Mesenchymal stem cell (in vitro differentiated cells and primary cell): ENCODE data around the gene ADAM22.

Experiments
- DNase-seq: peaks from one replicate; pipeline ENCODE4 v3.0.0-alpha.2; 2013
- H2AFZ ChIP-seq: one replicate; pipeline ENCODE4 v1.6.1; 2013; ENCODE audit warnings: low read depth, mild to moderate bottlenecking, control low read depth, inconsistent platforms, low read length, moderate library complexity
- H2AK5ac ChIP-seq: 2 replicates; pipeline ENCODE4 v1.6.1; 2013; ENCODE audit warnings: low read length, moderate library complexity, mild to moderate bottlenecking, inconsistent platforms; ENCODE audit not compliant: severe bottlenecking
- H2BK120ac ChIP-seq: one replicate; pipeline ENCODE4 v1.6.1; 2013; ENCODE audit warnings: low read depth, mild to moderate bottlenecking, inconsistent platforms, low read length, moderate library complexity
- H2BK12ac ChIP-seq, 2 experiments: one replicate each; pipeline ENCODE4 v1.6.1; 2013; ENCODE audit warnings: inconsistent platforms in 2 of 2, low read length in 2 of 2, mild to moderate bottlenecking in 2 of 2, moderate library complexity in 2 of 2, control low read depth in 1 of 2
- H2BK15ac ChIP-seq: one replicate; pipeline ENCODE4 v1.6.1; 2013; ENCODE audit warnings: mild to moderate bottlenecking, low read depth, inconsistent platforms; ENCODE audit not compliant: poor library complexity, severe bottlenecking
- H2BK5ac ChIP-seq: 2 replicates; pipeline ENCODE4 v1.6.1; 2013; ENCODE audit warnings: low read depth, mild to moderate bottlenecking, low read length, control low read depth, inconsistent platforms; ENCODE audit not compliant: poor library complexity, severe bottlenecking
- H3K14ac ChIP-seq, 2 experiments: one replicate each; pipeline ENCODE4 v1.6.1; 2013; ENCODE audit warnings: inconsistent platforms in 2 of 2, low read length in 2 of 2, control low read depth in 1 of 2, mild to moderate bottlenecking in 1 of 2, moderate library complexity in 1 of 2
- H3K18ac ChIP-seq, 2 experiments: one replicate each; pipeline ENCODE4 v1.6.1; 2013; ENCODE audit warnings: inconsistent platforms in 2 of 2, low read length in 2 of 2, control low read depth in 1 of 2, low read depth in 1 of 2, mild to moderate bottlenecking in 1 of 2
- H3K23ac ChIP-seq, 2 experiments: one replicate each; pipeline ENCODE4 v1.6.1; 2013; ENCODE audit warnings: inconsistent platforms in 2 of 2, low read length in 2 of 2, mild to moderate bottlenecking in 2 of 2, moderate library complexity in 2 of 2, control low read depth in 1 of 2
- H3K27ac ChIP-seq: 2 replicates; pipeline ENCODE4 v1.5.1; 2013; ENCODE audit warnings: mild to moderate bottlenecking, moderate library complexity, low read length, control low read depth, inconsistent platforms; ENCODE audit not compliant: poor library complexity, severe bottlenecking
- H3K27me3 ChIP-seq, 2 experiments: 2 replicates each; pipeline versions ENCODE4 v1.6.1 to v1.7.0; 2013; ENCODE audit warnings: low read length in 2 of 2, mild to moderate bottlenecking in 2 of 2, moderate library complexity in 2 of 2, control low read depth in 1 of 2, inconsistent platforms in 1 of 2; ENCODE audit not compliant: control insufficient read depth in 1 of 2, insufficient read depth in 1 of 2
- H3K36me3 ChIP-seq, 2 experiments: 2 replicates each; pipeline versions ENCODE4 v1.6.1 to v1.7.0; 2013; ENCODE audit warnings: low read length in 2 of 2, control low read depth in 1 of 2, inconsistent platforms in 1 of 2, low read depth in 1 of 2, mild to moderate bottlenecking in 1 of 2; ENCODE audit not compliant: insufficient read depth in 2 of 2, control insufficient read depth in 1 of 2
- H3K4ac ChIP-seq, 2 experiments: one replicate each; pipeline ENCODE4 v1.6.1; 2013; ENCODE audit warnings: inconsistent platforms in 2 of 2, low read length in 2 of 2, mild to moderate bottlenecking in 2 of 2, moderate library complexity in 2 of 2, control low read depth in 1 of 2, low read depth in 1 of 2
- H3K4me1 ChIP-seq: 2 replicates; pipeline ENCODE4 v1.6.1; 2013; ENCODE audit warnings: low read depth, low read length, control low read depth; ENCODE audit not compliant: control insufficient read depth, insufficient read depth
- H3K4me2 ChIP-seq: 2 replicates; pipeline ENCODE4 v1.6.1; 2013; ENCODE audit warnings: low read length, mild to moderate bottlenecking, inconsistent platforms; ENCODE audit not compliant: poor library complexity, severe bottlenecking
- H3K4me3 ChIP-seq, 2 experiments: 2 replicates each; pipeline versions ENCODE4 v1.5.1 to v1.7.0; 2013; ENCODE audit warnings: low read length in 2 of 2, mild to moderate bottlenecking in 2 of 2, control low read depth in 1 of 2, low read depth in 1 of 2; ENCODE audit not compliant: insufficient read depth in 1 of 2
- H3K79me1 ChIP-seq: replicated peaks from 2 replicates; pipeline ENCODE4 v1.6.1; 2013; ENCODE audit warnings: mild to moderate bottlenecking, control low read depth, low read length, inconsistent platforms; ENCODE audit not compliant: poor library complexity, severe bottlenecking
- H3K9ac ChIP-seq: 2 replicates; pipeline ENCODE4 v1.7.0; 2013; ENCODE audit warnings: mild to moderate bottlenecking, low read length, moderate library complexity
- H3K9me3 ChIP-seq: 2 replicates; pipeline ENCODE4 v1.7.0; 2013; ENCODE audit warnings: mild to moderate bottlenecking, low read length; ENCODE audit not compliant: control insufficient read depth
- H4K8ac ChIP-seq: one replicate; pipeline ENCODE4 v1.6.1; 2013; ENCODE audit warnings: inconsistent platforms, mild to moderate bottlenecking, low read length, moderate library complexity
- H4K91ac ChIP-seq: one replicate; pipeline ENCODE4 v1.6.1; 2013; ENCODE audit warnings: mild to moderate bottlenecking, low read length, inconsistent platforms
- WGBS: methylation state at CpG from one replicate; pipeline ENCODE4 v1.1.7; 2013; ENCODE audit warnings: mixed read lengths; 5-methylcytosine and 5-hydroxymethylcytosine counted together

The ADAM22 gene

DNA sequence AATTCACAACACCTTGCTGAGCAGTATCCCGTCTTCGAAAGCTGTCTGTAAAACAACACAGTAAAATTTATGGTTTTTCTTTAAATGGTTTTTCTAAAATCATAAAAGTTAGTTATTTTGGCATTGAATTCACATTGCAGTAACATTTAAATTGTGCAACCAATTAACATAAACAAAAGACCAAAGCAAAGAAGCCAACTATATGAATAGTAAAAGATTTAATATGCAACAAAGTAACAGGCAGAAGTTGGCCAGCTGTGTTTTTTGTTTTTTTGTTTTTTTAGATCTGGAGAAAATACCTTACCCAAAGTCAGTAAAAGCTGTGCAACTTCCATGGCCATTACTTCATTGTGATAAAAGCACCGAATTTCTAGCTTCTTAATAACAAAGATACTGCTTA lies 274.5 kb downstream of the ADAM22 start:
- Histone ChIP-seq H2BK120ac (no peak overlapping the region), H2BK15ac (no peak overlapping the region), H3K14ac (no peak overlapping the region), H2AK5ac (no peak overlapping the region), H3K18ac (no peak overlapping the region), H2BK5ac (no peak overlapping the region), H3K4me3 (no peak overlapping the region), H3K79me1 (peaks cover 19% of the 10 kb centered on the region), H3K27me3 (no peaks in the 10 kb centered on the region), H4K8ac (no peak overlapping the region), H3K9me3 (no peaks in the 10 kb centered on the region), H3K27ac (no peak overlapping the region), H2BK12ac (no peak overlapping the region), H3K23ac (no peak overlapping the region), H2AFZ (no peak overlapping the region), H3K4me2 (no peak overlapping the region), H3K4me1 (no peaks in the 10 kb centered on the region), H3K9ac (no peak overlapping the region), H3K36me3 (peaks cover 23 to 100% of the 10 kb centered on the region in 2 experiments), H3K4ac (no peak overlapping the region), H4K91ac (no peak overlapping the region)
- WGBS = 96% methylated on average over 3 of the region's 3 CpGs
- DNase-seq = no peak

DNA sequence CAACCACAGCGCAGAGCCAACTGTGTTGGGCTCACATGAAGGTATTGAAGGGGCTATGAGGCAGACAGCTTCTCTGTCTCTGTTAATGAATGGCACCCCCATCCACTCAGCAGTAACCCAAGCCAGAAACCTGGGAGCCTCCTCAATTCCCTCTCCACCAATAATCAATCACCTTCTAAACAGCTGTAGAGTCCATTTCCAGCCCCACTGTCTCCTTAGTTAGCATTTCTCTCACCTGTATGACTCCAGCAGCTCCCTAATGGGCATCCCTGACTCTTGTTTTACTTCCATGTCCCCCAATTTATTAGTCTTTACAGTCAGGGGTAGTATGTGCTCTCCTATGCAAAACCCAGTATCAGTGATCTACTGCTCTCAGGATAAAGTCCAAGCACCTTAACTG lies 278.9 kb downstream of the ADAM22 start:
- no peak overlapping the region for H3K23ac ChIP-seq
- DNase-seq = no peak
- no peak overlapping the region for H3K27ac ChIP-seq
- H3K27me3 ChIP-seq = no peaks in the 10 kb centered on the region
- H2AK5ac ChIP-seq = no peak overlapping the region
- H2AFZ ChIP-seq = no peak overlapping the region
- H2BK15ac ChIP-seq = no peak overlapping the region
- H3K4ac ChIP-seq = no peak overlapping the region
- H3K14ac ChIP-seq = no peak overlapping the region
- no peak overlapping the region for H3K9ac ChIP-seq
- WGBS = 100% methylated on average over 1 of the region's 1 CpG
- no peak overlapping the region for H2BK120ac ChIP-seq
- no peak overlapping the region for H3K4me2 ChIP-seq
- no peak overlapping the region for H4K91ac ChIP-seq
- H3K36me3 ChIP-seq = peaks cover 23 to 91% of the 10 kb centered on the region in 2 experiments
- H3K4me1 ChIP-seq = no peaks in the 10 kb centered on the region
- H2BK5ac ChIP-seq = no peak overlapping the region
- no peak overlapping the region for H2BK12ac ChIP-seq
- H3K9me3 ChIP-seq = no peaks in the 10 kb centered on the region
- H4K8ac ChIP-seq = no peak overlapping the region
- H3K79me1 ChIP-seq = peaks cover 34% of the 10 kb centered on the region
- no peak overlapping the region for H3K18ac ChIP-seq
- H3K4me3 ChIP-seq = no peak overlapping the region

DNA sequence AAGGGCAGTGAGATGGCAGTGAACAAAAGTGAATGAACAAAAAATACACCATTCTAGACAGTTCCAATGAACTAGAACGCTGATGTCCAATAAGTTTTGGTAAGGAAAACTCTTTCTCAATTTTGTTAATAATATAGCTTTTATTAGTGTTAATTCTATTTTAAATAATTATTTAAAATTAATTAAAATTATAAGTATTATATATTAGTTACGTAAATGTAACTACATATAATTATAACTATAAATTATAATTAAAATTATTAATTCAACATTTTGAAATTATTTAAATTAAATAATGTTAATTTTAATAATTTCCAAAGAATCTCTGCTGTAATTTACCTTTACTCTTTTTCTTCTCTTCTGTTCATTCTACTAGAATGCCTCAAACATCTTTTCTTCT lies 280.4 kb downstream of the ADAM22 start:
- H3K4me1 ChIP-seq = peaks cover 2% of the 10 kb centered on the region
- H3K9me3 ChIP-seq = no peaks in the 10 kb centered on the region
- no CpG with 5 or more reads among the region's 2 CpGs for WGBS
- H2AK5ac ChIP-seq = no peak overlapping the region
- H3K4me3 ChIP-seq = no peak overlapping the region
- H2BK5ac ChIP-seq = no peak overlapping the region
- H3K14ac ChIP-seq = no peak overlapping the region
- H3K27ac ChIP-seq = no peak overlapping the region
- no peak overlapping the region for H3K23ac ChIP-seq
- peaks cover 20 to 78% of the 10 kb centered on the region in 2 experiments for H3K36me3 ChIP-seq
- no peak overlapping the region for H2BK12ac ChIP-seq
- H2AFZ ChIP-seq = no peak overlapping the region
- H3K9ac ChIP-seq = no peak overlapping the region
- H3K18ac ChIP-seq = no peak overlapping the region
- peaks cover 36% of the 10 kb centered on the region for H3K79me1 ChIP-seq
- DNase-seq = no peak
- no peak overlapping the region for H2BK120ac ChIP-seq
- no peak overlapping the region for H2BK15ac ChIP-seq
- H3K27me3 ChIP-seq = no peaks in the 10 kb centered on the region
- no peak overlapping the region for H3K4ac ChIP-seq
- H4K91ac ChIP-seq = no peak overlapping the region
- no peak overlapping the region for H4K8ac ChIP-seq
- no peak overlapping the region for H3K4me2 ChIP-seq

DNA sequence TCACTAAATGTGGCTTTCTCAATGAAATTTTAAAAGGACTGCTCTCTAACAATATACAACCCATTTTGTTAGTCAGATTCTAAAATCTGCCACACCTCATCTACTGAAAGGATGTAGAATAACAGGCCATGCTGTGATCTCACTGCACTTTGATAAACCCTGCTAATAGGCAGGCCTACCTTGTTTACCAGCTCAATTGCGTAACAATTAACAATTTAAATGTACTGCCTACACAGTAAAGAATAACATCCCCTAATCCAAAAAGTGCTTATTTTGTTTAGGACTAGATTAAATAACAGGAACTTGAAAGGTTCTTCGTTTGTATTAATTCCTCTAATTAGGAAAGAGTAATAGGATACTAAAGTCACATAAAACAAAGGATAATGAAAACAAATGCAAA lies 281.2 kb downstream of the ADAM22 start:
- no peak overlapping the region for H2AFZ ChIP-seq
- no peak overlapping the region for H4K8ac ChIP-seq
- no peak overlapping the region for H3K4me3 ChIP-seq
- H3K23ac ChIP-seq = no peak overlapping the region
- no peaks in the 10 kb centered on the region for H3K27me3 ChIP-seq
- no peak overlapping the region for H3K18ac ChIP-seq
- H3K4me1 ChIP-seq = peaks cover 2% of the 10 kb centered on the region
- H4K91ac ChIP-seq = no peak overlapping the region
- H3K14ac ChIP-seq = no peak overlapping the region
- H3K36me3 ChIP-seq = peaks cover 16 to 70% of the 10 kb centered on the region in 2 experiments
- no CpG with 5 or more reads among the region's 2 CpGs for WGBS
- no peak overlapping the region for H2BK120ac ChIP-seq
- no peak overlapping the region for H3K27ac ChIP-seq
- H3K79me1 ChIP-seq = peaks cover 33% of the 10 kb centered on the region
- no peak overlapping the region for H3K9ac ChIP-seq
- no peak overlapping the region for H2BK5ac ChIP-seq
- H3K4ac ChIP-seq = no peak overlapping the region
- H2BK15ac ChIP-seq = no peak overlapping the region
- no peak overlapping the region for H3K4me2 ChIP-seq
- DNase-seq = no peak
- H2BK12ac ChIP-seq = no peak overlapping the region
- no peaks in the 10 kb centered on the region for H3K9me3 ChIP-seq
- no peak overlapping the region for H2AK5ac ChIP-seq
